HG03439 (cell line): ENCODE measurements around the gene GSTO2.

Experiments
- ATAC-seq: cut with Tn5 transposase; IDR thresholded peaks from one replicate; pipeline ENCODE4 v1.9.1; 2021; ENCODE audit warnings: mild to moderate bottlenecking, moderate library complexity; ENCODE audit not compliant: unreplicated experiment

Gene GSTO2

DNA sequence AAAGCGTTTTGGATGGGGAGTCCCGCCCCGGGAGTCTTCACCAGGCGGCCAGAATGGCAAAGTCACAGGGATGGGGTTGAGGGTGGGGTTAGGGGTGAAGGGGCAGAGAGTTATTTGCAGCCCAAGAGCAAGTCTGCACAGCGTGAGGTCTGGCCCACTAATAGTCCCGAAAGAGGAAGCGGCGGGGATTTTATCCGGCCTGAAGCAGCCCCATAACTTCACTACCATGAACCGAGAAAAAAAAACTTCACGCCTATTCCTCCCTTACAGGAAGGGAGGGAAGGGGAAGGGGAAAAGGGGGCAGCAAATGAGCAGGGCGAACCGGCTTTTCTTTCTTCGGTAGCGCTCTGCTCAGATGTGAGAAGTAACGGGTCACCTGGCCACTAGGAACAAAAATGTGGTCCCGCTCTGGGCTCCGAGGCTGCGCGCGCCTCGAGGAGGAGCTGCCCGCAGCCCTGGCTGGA lies 68.6 kb downstream of the GSTO2 start:
- ATAC-seq: peak; percentile 37

DNA sequence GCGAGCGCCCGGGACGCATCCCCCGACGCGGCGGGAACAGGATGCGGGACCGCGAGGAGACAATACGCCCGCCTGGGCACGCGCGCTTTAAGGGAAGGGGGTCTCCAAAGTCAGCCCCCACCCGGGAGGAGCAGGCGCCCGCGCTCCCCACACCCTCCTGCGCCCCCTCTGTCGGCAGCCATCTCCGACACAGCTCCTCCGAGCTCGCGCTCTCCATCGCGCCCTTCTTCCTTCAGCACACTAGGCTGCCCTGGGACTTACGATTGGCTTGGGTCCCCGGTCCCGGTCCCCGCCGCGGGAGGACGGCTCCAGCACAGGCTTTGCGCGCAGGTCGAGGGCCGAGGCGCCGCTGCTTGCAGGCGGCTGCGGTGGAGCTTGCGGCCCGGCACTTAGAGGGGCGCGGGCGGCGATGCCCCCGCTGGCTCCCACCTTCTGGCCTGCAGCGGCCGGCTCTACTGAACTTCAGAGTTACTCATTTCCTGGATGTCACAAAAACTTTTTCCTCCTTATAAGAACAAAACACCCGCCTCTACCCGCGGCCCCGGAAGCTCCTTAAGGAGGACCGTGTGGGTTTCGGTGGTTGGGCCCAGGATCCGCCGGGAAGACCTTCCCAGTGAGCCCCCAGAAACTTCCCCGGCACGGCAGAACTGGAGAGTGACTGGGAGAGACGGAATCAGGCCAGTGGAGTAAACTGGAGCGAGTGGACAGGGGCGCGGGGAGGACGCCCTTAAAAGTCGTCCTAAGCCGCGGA lies 69.2 kb downstream of the GSTO2 start, which contains the start of gene ITPRIP:
Gene ITPRIP (minus strand): TSS at position 481 of the 751 bp plus-strand sequence. CDS start 22,414 bp downstream, outside the sequence.
- peak; percentile 65 for ATAC-seq

DNA sequence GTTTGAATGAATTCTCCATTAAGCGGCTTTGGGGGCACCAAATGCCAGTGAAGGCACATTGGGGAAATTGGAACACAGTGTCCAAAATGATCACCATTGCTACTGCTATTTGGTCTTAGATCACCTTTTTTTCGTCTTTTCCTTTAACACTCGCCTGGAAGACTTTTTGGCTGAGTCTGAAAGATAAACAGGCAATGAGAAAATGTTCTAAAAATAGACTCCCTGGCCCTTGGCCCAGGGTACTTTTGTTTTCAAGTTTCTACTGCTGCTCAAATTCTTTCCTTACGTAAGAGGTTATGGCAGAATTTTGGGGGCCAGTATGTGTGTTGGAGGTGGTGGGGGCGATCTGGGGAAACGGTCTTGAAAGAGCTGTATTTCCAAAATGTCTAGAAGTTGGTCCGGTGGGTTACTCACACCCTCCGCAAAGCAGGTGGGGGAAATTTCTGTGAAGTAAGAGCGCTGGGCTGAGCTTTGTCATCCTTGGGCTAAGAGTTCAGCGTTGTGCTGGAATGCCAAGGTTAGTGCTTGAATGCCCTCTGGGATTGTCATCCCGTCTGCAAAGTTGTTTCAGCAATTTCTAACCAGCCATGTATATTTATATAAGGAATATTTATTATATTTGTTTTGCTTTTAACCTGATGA lies 70.6 kb downstream of the GSTO2 start:
- no peak for ATAC-seq

DNA sequence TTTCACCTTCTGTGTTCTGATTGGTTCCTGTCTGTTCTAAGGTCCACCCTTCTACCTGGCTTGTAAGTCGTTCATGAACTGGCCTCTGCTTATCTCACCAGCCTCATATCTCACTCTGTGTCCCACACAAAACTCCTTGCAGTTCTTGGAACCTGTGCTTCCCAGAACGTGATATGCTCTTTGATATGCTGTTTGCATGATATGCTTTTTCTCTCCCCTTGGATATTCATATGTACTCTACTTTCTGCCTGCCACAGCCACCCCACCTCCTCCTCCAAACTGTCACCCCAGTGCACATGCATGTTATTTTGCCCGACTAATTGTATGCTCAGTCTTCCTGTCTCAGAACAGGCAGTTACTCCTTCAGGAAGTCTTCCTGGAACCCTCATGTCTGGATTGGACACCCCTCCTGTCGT lies 71.1 kb downstream of the GSTO2 start:
- no peak for ATAC-seq

DNA sequence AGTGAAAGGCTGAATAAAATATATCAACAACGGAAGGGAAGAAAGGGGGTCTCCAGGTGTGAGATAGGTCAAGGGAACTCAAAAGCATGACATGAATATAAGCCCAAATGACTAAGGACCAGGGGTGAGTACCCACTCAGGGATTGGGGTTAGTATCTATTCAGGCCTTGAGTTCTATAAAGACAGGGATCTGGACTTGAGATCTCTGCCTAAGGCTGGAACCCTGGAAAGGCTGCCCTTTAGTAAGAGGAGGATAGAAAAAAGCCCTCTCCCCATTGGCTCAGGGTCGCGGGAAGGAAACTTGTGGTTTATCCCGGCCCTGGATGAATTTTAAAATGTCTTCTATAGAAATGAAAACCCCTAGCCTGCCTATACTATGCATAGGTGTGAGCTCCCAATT lies 71.7 kb downstream of the GSTO2 start:
- ATAC-seq: no peak

DNA sequence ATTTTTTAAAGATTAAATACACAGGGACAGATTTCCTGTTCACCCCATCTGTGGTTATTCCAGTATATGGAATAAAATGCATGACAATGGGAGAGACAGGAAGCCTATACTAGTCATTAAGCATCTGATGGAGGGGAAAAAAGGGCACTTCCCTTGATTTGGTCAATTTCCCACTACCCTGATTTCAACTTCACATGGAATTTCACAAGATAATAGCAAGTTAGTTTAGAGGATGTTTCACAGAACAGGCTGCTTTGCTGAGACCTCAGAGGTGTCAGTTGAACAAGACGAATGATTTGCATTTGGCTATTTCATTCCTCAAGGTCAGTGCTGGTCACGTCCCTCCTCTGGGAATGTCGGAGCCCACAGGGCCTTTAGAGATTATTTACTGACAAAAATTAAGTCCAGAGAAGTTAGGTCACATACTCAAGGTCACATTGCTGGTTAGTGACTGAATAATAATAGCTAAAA lies 74.0 kb downstream of the GSTO2 start:
- no peak for ATAC-seq

DNA sequence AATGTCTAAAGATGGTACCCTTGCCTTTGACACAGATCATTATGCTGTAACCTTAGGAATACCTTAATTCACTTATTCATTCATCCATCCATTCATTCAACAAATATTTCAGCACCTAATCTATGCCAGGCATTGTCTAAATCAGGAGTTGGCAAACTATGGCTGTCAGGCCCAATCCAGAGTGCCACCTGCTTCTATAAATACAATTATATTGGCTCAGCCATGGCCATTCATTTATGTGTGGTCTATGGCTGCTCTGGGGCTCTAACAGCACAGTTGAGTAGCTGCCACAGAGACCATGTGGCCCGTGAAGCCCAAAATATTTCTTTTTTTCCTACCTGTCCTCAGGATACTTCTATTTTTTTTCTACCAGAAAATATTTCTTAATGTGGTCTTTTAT lies 75.2 kb downstream of the GSTO2 start:
- ATAC-seq: no peak

DNA sequence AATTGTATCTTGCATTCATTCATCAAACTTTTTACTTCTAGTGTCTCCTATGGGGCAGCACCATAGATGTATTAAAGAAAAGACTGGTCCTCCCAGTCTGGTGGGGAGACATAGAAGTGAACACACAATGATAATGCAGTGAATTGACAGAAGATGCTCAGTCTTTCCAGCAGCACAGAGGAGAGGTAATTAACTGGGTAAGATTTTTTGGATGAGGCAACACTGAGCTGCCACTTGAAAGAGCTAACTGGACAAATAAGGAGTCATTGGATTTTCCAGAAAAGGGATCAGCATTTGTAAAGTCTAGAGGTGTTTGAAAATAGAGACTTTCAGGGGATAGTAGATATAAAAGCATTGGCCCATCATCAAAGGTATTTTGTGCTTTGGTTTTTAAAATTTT lies 76.5 kb downstream of the GSTO2 start:
- no peak for ATAC-seq

DNA sequence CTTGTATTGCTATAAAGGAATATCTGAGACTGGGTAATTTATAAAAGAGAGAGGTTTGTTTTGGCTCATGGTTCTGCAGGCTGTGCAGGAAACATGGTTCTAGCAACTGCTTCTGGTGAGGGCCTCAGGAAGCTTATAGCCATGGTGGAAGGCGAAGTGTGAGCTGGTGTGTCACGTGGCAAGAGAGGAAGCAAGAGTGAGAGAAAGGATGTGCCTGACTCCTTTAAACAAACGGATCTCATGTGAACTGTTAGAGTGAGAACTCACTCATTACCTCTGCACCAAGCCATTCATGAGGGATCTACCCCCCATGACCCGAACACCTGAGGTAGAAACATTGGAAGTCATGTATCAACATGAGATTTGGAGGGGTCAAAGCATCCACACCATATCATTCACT lies 77.0 kb downstream of the GSTO2 start:
- ATAC-seq: no peak

DNA sequence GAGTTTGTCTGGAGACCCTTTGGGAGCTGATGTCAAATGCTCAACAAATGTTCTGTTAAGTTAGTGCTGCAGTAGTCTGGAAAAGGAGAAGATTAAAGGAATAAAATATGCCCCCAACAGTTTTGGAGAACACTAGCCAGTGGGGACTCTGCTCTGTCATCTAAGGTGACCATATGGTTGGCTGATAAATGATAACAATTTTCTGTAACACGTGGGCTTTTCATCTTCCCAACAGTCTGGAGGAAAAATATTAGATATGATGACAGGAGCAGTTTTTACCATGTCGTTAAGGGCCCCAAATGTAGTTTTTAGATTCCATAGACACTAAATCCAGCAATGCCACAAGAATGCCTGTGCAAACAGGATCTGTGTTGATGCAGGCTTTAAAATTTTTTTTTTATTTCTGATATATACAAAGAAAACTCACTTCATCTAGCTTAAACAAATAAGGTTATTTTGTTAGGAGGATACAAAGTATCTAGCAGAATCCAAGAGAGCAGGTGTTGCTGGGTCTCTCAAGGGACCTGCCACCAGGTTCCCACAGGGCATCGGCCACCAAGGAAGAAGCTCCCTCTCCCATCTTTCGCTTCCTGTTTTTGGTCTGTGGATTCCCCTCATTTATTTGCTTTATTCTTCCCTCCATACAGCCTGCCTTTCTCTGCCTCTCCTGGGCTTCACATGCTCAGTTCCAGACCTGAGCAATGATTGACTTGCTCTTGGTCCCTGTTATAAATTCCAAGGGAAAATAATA lies 78.5 kb downstream of the GSTO2 start:
- ATAC-seq: no peak

DNA sequence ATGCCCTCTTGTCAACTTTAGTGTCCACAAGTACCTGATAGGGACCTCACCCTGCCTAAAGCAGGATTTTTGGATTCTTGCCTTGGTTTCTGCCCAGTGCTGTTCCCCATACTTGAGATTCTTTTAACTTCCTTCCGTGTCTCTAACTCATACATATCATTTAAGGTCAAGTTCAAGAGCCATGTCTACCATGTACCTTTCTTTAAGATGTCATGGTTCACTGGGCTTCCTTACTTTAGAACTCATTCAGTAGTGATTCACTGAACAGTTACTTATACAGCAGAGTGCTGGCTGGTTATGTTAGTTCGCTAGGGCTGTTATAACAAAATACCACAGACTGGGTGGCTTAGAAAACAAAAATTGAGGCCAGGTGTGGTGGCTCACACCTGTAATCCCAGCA lies 79.6 kb downstream of the GSTO2 start:
- ATAC-seq: no peak

DNA sequence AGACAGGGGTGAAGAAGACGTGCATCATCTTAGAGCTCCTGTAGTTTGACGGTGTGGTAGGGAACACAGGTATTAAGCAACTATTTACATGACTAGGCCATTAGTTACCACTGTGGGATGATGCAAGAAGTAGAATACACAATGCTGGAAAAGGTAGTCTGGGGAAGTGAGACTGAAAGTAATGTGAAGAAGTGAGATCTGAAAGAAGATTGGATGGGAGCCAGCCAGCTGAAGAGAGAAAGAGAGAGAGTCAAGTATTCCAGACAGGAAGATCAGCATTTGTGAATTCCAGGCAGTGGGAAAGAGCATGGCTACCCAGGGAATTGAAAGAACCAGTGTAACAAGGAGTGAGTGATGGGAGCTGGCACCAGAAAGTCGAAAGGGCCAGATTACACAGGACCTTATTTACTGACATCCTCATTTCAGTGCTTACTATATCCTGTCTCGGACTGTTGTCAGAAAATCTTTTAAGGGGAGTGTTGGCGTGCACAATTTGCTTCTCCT lies 80.7 kb downstream of the GSTO2 start:
- peak; percentile 43 for ATAC-seq

DNA sequence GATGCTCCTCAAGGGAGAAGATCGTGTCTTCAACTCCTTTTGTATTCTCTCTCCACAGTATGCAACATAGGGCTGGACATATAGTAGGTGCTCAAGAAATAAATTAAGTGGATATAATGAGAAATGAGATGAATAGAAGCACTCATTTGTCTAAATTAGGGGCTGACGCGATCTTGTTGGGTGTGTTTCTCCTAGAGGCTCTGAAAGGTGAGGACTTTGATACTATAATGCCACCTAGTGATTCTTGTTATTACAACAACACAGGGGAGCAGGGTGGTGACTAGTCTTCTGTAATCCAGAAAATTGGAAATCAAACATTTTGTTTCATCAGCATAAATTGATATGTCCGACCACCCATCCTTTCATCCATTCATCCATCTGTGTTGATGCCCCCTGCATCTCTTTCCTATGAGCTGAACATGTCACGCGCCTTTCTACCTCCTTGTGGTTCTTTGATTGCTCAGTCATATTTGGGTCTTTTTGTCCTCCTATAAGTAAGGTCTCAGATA lies 81.2 kb downstream of the GSTO2 start:
- peak; percentile 43 for ATAC-seq

DNA sequence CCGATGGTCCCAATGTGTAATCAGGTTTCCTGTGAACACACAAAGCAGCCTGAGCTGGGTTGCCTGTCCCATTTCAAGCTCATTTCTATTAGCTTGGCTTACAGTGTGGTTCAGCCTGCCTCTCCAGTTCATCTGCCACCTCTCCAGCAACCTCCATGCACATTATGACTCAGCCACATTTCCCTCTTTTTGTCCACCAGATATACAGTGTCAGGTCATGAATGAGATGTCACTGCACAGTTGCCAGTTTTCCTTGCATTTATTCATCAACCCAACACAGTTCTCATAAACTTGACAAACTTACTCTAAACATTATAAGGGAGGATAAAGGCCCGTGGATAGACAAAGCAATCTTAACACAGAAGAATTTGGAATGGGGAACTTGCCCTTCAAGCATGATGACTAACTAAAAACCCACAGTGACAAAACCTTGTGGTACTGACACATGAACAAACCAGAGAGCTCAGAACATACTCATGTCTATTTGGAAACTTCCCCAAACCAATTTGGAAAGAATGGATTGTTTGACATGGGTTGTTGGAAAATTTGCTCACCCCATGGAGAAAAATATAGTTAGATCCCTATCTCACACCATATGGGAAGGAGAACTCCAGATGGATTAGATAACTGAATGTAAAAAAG lies 82.2 kb downstream of the GSTO2 start:
- no peak for ATAC-seq

DNA sequence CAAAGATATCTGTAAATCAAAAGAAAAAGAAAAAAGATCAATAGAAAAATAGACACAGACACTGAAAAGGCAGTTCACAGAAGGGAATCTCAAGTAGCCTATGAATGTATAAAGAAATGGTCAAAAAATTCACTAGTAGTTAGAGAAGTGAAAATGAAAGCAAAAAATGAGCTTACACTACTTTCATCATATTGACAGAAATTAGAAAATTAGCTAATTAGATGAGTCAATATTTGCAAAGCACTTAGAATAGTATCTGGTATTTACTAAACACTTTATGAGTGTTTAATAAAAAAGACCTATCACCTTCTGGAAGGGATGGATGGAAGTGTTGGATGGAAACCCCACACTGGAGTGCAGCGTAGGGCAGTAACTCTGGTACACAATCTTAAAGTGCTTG lies 82.9 kb downstream of the GSTO2 start:
- ATAC-seq: peak; percentile 21

DNA sequence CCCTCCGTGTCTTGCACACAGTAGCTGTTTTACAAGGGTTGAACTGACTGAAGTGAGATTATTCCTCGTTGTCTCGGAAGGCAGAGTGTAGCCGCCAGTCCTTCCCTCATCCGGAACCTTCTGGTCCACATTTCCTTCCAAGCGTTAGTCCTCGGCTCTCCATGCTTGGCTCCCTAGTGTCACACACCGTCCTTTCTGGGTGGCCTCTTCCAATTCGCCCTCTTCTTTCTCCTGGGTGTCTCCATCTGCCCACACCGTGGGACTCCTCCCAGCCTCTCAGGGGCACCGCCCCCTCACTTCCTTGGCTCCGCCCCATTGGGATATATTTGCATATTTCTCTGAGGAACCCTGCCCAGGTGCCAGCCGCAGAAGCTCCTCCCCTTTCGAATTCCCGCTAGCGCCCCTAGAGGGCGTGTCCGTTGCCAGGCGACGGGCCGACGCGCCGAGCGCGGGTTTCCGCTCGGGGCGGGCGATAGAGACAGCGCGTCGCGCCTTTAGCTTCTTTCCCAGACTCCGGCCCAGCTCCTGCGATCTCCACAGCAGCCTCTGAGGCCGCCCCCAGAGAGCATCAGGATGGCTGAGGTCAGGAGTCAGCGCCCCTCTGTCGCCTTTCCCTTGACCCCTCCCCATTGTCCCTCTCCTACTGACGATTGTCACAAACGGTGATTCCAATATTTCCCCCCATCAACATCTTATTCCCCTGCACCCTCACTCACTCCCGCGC lies 84.5 kb downstream of the GSTO2 start, which contains the start of gene CFAP58:
Gene CFAP58 (plus strand): TSS at position 509 of the 724 bp plus-strand sequence. CDS start 65 bp downstream, at position 574.
- peak; percentile 70 for ATAC-seq
